OCI-LY1 (cell line): ENCODE data around the gene NUP93.

Experiments
- H2AFZ ChIP-seq: fragments of 200-600 bp; sonication (generic), shearing (Covaris generic); 2 replicates; pipeline ENCODE4 v1.6.0; 2014; ENCODE audit warnings: antibody characterized with exemption, mild to moderate bottlenecking, low read length
- H3F3A ChIP-seq: fragments of 200-600 bp; sonication (generic), shearing (Covaris generic); 2 replicates; pipeline ENCODE4 v1.6.0; 2014; ENCODE audit warnings: mild to moderate bottlenecking, antibody characterized with exemption, low read length, moderate library complexity; ENCODE audit not compliant: insufficient read depth
- H3K27ac ChIP-seq: fragments of 200-600 bp; sonication (generic); 2 replicates; pipeline ENCODE4 v1.5.1; 2014; ENCODE audit warnings: low read length, mixed run types, mild to moderate bottlenecking, low read depth; ENCODE audit not compliant: poor library complexity, severe bottlenecking
- H3K27me3 ChIP-seq: fragments of 200-600 bp; sonication (generic); 2 replicates; pipeline ENCODE4 v1.6.0; 2014; ENCODE audit warnings: antibody characterized with exemption, mild to moderate bottlenecking, low read length, moderate library complexity; ENCODE audit not compliant: insufficient read depth
- H3K36me3 ChIP-seq: fragments of 200-600 bp; sonication (generic); 2 replicates; pipeline ENCODE4 v1.6.1; 2014; ENCODE audit warnings: mild to moderate bottlenecking, antibody characterized with exemption, low read length, moderate library complexity, mixed read lengths; ENCODE audit not compliant: insufficient read depth
- H3K4me1 ChIP-seq: fragments of 200-600 bp; sonication (generic); 2 replicates; pipeline ENCODE4 v1.5.1; 2014; ENCODE audit warnings: mild to moderate bottlenecking, low read length, moderate library complexity; ENCODE audit not compliant: insufficient read depth, severe bottlenecking
- H3K4me2 ChIP-seq: fragments of 200-600 bp; sonication (generic), shearing (Covaris generic); 2 replicates; pipeline ENCODE4 v1.6.1; 2014; ENCODE audit warnings: low read length
- H3K4me3 ChIP-seq: fragments of 200-600 bp; sonication (generic); 2 replicates; pipeline ENCODE4 v1.5.1; 2014; ENCODE audit warnings: low read length, low read depth, mild to moderate bottlenecking, mixed read lengths; ENCODE audit not compliant: poor library complexity, severe bottlenecking
- H3K79me2 ChIP-seq: fragments of 200-600 bp; shearing (Covaris generic); 2 replicates; pipeline ENCODE4 v1.6.1; 2016; ENCODE audit warnings: mixed run types, low read length, mixed read lengths; ENCODE audit not compliant: insufficient read depth
- H3K9ac ChIP-seq: fragments of 200-600 bp; sonication (generic), shearing (Covaris generic); 2 replicates; pipeline ENCODE4 v1.6.1; 2014; ENCODE audit warnings: mild to moderate bottlenecking, low read length, mixed read lengths
- H3K9me2 ChIP-seq: fragments of 200-600 bp; sonication (generic), shearing (Covaris generic); 2 replicates; pipeline ENCODE4 v1.6.1; 2014; ENCODE audit warnings: low read depth, mild to moderate bottlenecking, low read length, mixed read lengths
- H3K9me3 ChIP-seq: fragments of 200-600 bp; shearing (Covaris generic); 2 replicates; pipeline ENCODE4 v1.6.1; 2014; ENCODE audit warnings: low read length, mixed read lengths
- H4K20me1 ChIP-seq: fragments of 200-600 bp; sonication (generic), shearing (Covaris generic); 2 replicates; pipeline ENCODE4 v1.6.0; 2016; ENCODE audit warnings: mild to moderate bottlenecking, low read length; ENCODE audit not compliant: insufficient read depth
- CTCF ChIP-seq: fragments of 200-600 bp; sonication (generic), shearing (Covaris generic); IDR thresholded peaks from 2 replicates; pipeline ENCODE4 v1.5.1; 2017; ENCODE audit warnings: mild to moderate bottlenecking, antibody characterized with exemption, low read length, moderate library complexity, mixed read lengths
- EZH2 ChIP-seq: fragments of 200-600 bp; sonication (generic), shearing (Covaris generic); IDR thresholded peaks from 2 replicates; pipeline ENCODE4 v1.8.0; 2017; ENCODE audit warnings: borderline replicate concordance, mixed run types, mild to moderate bottlenecking, antibody characterized with exemption, low read length, moderate library complexity, mixed read lengths

Gene NUP93

GRCh38 chr16:56861756-56862155 lies 131.8 kb downstream of the NUP93 start:
- Histone ChIP-seq H3K36me3 (no peaks in the 10 kb centered on the region), H3F3A (no peaks in the 10 kb centered on the region), H3K9me3 (no peaks in the 10 kb centered on the region), H3K27me3 (no peaks in the 10 kb centered on the region), H2AFZ (no peak overlapping the region), H3K9ac (no peak overlapping the region), H3K27ac (no peak overlapping the region), H3K4me2 (no peak overlapping the region), H3K4me3 (no peak overlapping the region), H3K4me1 (peaks cover 13% of the 10 kb centered on the region), H3K79me2 (no peaks in the 10 kb centered on the region), H3K9me2 (no peaks in the 10 kb centered on the region), H4K20me1 (no peaks in the 10 kb centered on the region)
- TF ChIP-seq CTCF, result no peak
- TF ChIP-seq EZH2, result no peak

- Histone ChIP-seq H3K36me3 (no peaks in the 10 kb centered on the region), H3K9ac (no peak overlapping the region), H3K27me3 (no peaks in the 10 kb centered on the region), H3K79me2 (no peaks in the 10 kb centered on the region), H3K4me3 (no peak overlapping the region), H3K9me2 (no peaks in the 10 kb centered on the region), H3K4me1 (peaks cover 18% of the 10 kb centered on the region), H3K9me3 (no peaks in the 10 kb centered on the region), H2AFZ (no peak overlapping the region), H3F3A (no peaks in the 10 kb centered on the region), H3K4me2 (no peak overlapping the region), H4K20me1 (no peaks in the 10 kb centered on the region), H3K27ac (no peak overlapping the region)
- TF ChIP-seq EZH2 (no peak), CTCF (no peak)
Observed at GRCh38 chr16:56862776-56863175, 132.8 kb downstream of the NUP93 start.

GRCh38 chr16:56864960-56865359 lies 135.0 kb downstream of the NUP93 start, which contains the start of gene SLC12A3:
Gene SLC12A3 (plus strand): TSS chr16:56865207. CDS start chr16:56865236, 29 bp downstream.
- no peaks in the 10 kb centered on the region for H3K9me3 ChIP-seq
- no peak within 1 kb of the TSS for H3K27ac ChIP-seq
- no peaks in the 10 kb centered on the region for H3K27me3 ChIP-seq
- no peaks in the 10 kb centered on the region for H3K9me2 ChIP-seq
- H3K36me3 ChIP-seq, result no peaks in the 10 kb centered on the region
- H3K9ac ChIP-seq, result no peak within 1 kb of the TSS
- no peaks in the 10 kb centered on the region for H3F3A ChIP-seq
- TF ChIP-seq CTCF (no peak), EZH2 (no peak)
- H2AFZ ChIP-seq, result no peak within 1 kb of the TSS
- H3K79me2 ChIP-seq, result no peaks in the 10 kb centered on the region
- peaks cover 29% of the 10 kb centered on the region for H3K4me1 ChIP-seq
- no peak within 1 kb of the TSS for H3K4me3 ChIP-seq
- H4K20me1 ChIP-seq, result no peaks in the 10 kb centered on the region
- no peak within 1 kb of the TSS for H3K4me2 ChIP-seq
